IPS-18a (cell line): ENCODE results near the gene MXD4.

Experiments
- H3K27ac ChIP-seq: one replicate; pipeline ENCODE4 v1.5.1; 2013; ENCODE audit warnings: low read length
- H3K27me3 ChIP-seq: one replicate; pipeline ENCODE4 v1.6.1; 2013; ENCODE audit warnings: mild to moderate bottlenecking, low read length; ENCODE audit not compliant: control insufficient read depth, insufficient read depth
- H3K36me3 ChIP-seq: one replicate; pipeline ENCODE4 v1.6.1; 2013; ENCODE audit warnings: low read depth, low read length; ENCODE audit not compliant: control insufficient read depth
- H3K4me1 ChIP-seq: one replicate; pipeline ENCODE4 v1.6.1; 2013; ENCODE audit warnings: low read depth, low read length; ENCODE audit not compliant: control insufficient read depth
- H3K4me3 ChIP-seq: one replicate; pipeline ENCODE4 v1.5.1; 2013; ENCODE audit warnings: low read length
- H3K9ac ChIP-seq: one replicate; pipeline ENCODE4 v1.6.1; 2013; ENCODE audit warnings: mild to moderate bottlenecking, low read length, moderate library complexity
- H3K9me3 ChIP-seq: one replicate; pipeline ENCODE4 v1.6.1; 2013; ENCODE audit warnings: low read depth, low read length; ENCODE audit not compliant: control insufficient read depth

Gene MXD4

DNA sequence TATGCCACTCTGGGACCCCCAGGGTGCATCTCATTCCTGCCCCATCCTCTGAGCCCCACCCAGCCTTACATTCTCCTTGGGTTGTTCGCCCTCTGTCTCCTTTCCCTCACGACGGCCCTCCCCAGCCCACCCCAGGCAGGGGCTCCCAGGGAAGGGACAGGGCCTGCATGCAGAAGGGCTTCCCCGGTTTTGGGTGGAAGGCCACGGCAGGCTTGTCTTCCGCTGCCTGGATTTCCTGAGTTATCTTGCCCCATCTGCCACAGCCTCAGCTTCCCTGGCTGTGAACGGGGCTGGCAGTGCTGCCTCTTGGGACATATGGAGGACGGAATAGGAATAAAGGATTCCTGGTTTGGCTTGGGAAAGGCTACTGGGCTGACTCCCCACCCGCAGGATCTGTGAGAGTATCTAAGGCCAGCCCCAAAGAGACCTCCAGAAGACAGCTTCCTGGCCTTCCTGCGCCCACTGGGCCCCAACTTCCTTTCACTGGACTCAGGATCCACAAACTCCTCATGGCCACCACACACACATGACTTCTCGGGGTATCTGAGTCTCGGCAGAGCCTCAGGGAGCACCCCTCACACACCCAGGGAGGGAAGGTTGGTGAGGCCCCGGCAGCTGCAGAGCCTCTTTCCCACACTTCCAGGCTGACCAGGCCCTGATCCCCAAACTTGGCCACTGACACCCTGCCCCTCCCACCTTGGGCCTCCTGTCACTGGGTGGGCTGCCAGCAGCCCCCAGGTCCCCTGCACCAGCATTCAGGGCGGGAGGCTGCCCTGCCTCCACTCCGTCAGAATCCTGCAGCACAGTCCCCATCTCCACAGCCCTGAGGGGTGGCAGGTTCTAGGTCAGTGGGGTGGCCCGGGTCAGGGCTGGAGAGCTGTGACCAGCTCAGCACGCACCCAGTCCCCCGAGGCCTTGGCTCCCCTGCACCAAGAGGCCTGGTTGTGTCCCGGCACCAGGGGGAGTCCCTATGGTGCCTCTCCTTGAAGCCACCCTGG, 3.5 kb upstream of the MXD4 start:
- no peak overlapping the region for H3K4me3 ChIP-seq
- no peaks in the 10 kb centered on the region for H3K9me3 ChIP-seq
- H3K36me3 ChIP-seq: no peaks in the 10 kb centered on the region
- no peak overlapping the region for H3K9ac ChIP-seq
- peaks cover 12% of the 10 kb centered on the region for H3K4me1 ChIP-seq
- H3K27me3 ChIP-seq: no peaks in the 10 kb centered on the region
- no peak overlapping the region for H3K27ac ChIP-seq

DNA sequence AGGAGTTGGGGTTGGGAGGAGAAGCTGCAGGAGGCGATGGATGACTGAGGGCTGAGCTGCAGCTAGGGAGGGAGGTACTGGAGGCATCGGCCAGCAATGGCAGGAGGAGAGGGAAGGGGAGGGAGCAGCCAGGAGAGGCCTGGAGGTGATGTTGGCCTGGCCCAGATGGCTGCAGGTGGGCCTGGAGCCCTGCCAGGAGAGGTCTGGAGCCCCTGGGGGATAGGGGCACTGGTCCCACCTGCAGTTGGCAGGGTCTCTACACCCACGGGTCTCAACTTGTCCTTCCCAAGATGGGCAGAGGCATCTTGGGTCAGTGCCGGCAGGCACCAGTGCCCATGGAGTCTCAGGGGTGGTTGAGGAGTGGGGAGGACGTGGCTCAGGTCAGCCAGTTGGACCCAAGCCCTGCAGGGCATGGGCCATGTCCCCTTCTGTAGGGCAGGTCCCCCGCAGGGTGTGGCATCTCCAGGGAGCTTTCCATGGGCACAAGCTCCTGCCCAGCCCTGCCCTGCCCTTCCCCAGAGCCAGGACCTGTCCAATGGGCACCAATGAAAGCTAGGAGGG, 2.7 kb upstream of the MXD4 start:
- Histone ChIP-seq H3K27ac (no peak overlapping the region), H3K9me3 (no peaks in the 10 kb centered on the region), H3K36me3 (no peaks in the 10 kb centered on the region), H3K9ac (no peak overlapping the region), H3K4me3 (no peak overlapping the region), H3K4me1 (peaks cover 12% of the 10 kb centered on the region), H3K27me3 (no peaks in the 10 kb centered on the region)

DNA sequence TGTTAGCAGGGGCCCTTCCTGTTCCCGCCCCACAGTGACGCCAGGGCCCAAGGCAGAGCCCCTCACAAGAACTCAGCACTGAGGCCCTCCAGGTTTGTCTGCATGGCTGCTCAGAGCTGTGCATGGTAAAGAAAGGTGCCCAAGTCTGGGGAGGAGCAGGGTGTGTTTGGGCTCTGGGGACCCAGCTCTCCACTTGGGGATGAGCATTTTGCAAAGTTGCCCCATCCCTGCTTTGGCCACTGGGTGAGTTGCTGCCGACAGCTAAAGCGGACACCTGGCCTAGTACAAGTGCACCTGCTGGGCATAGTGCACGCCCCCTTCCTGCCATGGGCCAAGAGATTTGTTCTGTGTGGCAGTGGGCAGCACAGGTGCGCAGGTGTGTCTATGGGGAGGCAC, 2.0 kb upstream of the MXD4 start:
- no peaks in the 10 kb centered on the region for H3K9me3 ChIP-seq
- no peak overlapping the region for H3K4me3 ChIP-seq
- no peaks in the 10 kb centered on the region for H3K36me3 ChIP-seq
- H3K27me3 ChIP-seq: no peaks in the 10 kb centered on the region
- H3K4me1 ChIP-seq: peaks cover 7% of the 10 kb centered on the region
- no peak overlapping the region for H3K27ac ChIP-seq
- no peak overlapping the region for H3K9ac ChIP-seq

DNA sequence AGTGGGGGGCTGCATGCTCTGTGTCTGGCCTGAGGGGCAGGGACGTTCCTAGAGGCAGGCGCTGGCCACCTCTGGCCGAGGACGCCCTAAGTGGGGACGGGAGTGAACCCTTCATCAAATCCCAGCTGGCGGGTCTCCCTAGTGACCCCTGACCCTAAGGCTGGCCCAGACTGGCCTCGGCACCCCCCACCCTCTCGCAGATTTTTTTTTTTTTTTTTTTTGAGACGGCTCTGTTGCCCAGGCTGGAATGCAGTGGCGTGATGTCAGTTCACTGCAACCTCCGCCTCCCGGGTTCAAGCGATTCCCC, 988 bp upstream of the MXD4 start:
- peaks cover 7% of the 10 kb centered on the region for H3K4me1 ChIP-seq
- no peaks in the 10 kb centered on the region for H3K36me3 ChIP-seq
- no peaks in the 10 kb centered on the region for H3K27me3 ChIP-seq
- H3K27ac ChIP-seq: no peak overlapping the region
- H3K4me3 ChIP-seq: peak overlapping the region; percentile 52
- no peak overlapping the region for H3K9ac ChIP-seq
- H3K9me3 ChIP-seq: no peaks in the 10 kb centered on the region

DNA sequence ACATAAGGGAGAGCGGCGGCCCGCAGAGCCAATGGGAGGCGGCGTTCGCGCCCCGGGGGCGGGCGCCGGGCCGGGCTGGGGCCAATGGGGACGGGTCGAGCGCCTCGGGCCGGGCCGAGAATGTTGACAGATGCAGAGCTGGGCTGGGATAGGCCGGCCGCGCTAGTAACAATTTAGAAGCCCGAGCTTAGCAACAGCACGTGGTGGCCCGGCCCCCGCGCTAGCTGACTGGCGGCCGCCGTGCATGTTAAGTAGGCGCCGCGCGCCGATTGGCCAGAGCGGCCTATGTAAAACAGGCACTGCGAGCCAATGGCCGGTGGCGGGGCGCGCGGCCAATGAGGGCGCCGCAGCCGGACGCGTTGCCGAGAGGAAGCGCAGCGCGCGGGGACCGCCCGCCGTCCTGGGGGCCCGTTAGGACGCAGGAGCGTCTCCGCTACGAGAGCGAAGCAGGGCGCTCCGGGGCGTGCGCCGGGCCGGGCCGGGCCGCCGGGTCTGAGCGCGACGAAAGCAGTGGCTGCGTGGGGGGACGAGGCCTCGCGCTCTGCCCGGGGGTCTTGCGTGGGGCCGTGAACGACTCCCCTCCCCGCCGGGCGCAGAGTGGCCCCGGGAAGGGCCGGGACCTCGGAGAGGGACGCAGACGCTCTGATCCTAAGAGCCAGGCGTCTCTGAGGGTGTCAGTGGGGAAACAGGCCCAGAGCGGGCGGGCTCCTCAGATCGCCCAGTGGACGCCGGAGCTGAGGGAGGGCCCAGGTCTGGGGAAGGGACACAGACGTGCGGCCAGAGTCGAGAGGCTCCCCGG, 435 bp upstream of the MXD4 start:
- Histone ChIP-seq H3K9ac (no peak overlapping the region), H3K27me3 (no peaks in the 10 kb centered on the region), H3K27ac (no peak overlapping the region), H3K9me3 (no peaks in the 10 kb centered on the region), H3K36me3 (no peaks in the 10 kb centered on the region), H3K4me3 (peak overlapping the region; percentile 52), H3K4me1 (peaks cover 7% of the 10 kb centered on the region)

DNA sequence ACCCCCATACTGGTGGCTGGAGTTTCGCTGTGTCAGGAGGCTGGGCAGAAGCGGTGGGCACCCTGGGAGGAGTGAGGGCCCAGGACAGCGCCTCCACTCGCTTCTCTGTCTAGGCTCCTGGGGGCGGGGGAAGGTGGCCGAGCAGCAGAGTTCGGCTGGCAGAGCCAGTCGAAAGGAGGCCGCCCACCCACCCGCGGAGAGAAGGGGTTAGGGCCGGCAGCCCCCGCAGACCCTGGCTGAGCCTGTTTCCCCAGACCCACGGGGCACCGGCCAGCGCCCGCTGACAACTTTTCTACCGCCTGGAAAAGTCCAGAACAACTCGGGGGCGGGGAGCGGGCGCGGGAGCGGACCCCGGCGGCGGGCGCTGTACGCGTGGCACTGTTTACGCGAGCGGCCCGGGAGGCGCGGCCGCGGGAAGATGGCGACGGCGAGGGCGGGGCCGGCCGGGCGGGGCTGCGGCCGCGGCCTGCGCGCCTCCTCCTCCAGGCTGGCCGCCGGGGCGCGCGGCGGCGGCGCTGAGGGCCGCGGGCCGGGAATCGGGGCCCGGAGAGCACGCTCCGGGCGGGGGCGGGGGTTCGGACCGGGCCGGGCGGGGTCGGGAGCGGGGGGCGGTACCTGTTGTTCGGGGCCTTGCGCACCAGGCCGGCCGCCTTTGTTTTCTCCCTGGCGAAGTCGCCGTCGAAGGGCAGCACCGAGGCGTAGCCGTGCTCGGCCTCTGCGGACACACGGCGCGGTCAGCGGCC, 628 bp downstream of the MXD4 start:
- no peaks in the 10 kb centered on the region for H3K27me3 ChIP-seq
- H3K27ac ChIP-seq: no peak overlapping the region
- no peaks in the 10 kb centered on the region for H3K9me3 ChIP-seq
- peak overlapping the region; percentile 65 for H3K4me3 ChIP-seq
- peak overlapping the region; percentile 17 for H3K9ac ChIP-seq
- H3K4me1 ChIP-seq: peaks cover 7% of the 10 kb centered on the region
- H3K36me3 ChIP-seq: no peaks in the 10 kb centered on the region

DNA sequence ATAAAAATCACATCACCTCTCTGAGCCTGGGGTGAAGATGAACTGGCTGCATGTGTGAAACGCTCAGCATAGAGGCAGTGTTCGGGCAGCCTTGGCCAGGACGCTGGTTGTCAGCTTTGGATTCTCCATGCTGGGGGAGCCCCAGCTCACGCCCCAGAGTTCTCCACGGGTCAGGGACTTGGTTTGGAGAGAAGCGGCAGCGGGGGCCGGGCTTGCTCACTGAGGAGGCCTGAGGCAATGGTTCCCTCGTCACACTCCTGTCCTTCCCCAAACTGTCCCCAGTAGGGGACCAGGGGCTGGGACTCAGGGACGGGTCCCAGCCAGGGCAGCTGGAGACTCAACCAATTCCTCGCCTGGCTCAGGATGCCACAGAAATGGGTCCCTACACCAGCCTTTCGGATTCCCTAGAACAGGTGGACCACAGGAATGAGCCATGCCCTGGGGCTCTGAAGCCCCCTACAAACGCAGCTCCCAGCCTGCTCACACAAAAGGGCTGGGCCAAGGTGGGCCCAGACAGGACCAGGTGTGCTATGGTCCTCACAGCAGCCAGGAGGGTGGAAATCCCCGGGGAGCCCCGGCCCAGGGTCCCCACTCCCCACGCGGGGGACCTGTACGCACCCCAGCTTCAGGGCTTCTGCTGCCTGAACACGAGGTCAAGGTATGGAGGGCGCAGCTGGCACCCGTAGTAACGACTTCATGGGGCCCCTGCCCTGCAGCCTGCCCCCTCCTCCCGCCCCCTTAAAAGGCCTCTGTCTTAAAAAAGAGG, 1.4 kb downstream of the MXD4 start:
- Histone ChIP-seq H3K36me3 (no peaks in the 10 kb centered on the region), H3K9ac (peak overlapping the region; percentile 17), H3K9me3 (no peaks in the 10 kb centered on the region), H3K4me3 (peak overlapping the region; percentile 65), H3K27me3 (no peaks in the 10 kb centered on the region), H3K27ac (no peak overlapping the region), H3K4me1 (peaks cover 7% of the 10 kb centered on the region)

DNA sequence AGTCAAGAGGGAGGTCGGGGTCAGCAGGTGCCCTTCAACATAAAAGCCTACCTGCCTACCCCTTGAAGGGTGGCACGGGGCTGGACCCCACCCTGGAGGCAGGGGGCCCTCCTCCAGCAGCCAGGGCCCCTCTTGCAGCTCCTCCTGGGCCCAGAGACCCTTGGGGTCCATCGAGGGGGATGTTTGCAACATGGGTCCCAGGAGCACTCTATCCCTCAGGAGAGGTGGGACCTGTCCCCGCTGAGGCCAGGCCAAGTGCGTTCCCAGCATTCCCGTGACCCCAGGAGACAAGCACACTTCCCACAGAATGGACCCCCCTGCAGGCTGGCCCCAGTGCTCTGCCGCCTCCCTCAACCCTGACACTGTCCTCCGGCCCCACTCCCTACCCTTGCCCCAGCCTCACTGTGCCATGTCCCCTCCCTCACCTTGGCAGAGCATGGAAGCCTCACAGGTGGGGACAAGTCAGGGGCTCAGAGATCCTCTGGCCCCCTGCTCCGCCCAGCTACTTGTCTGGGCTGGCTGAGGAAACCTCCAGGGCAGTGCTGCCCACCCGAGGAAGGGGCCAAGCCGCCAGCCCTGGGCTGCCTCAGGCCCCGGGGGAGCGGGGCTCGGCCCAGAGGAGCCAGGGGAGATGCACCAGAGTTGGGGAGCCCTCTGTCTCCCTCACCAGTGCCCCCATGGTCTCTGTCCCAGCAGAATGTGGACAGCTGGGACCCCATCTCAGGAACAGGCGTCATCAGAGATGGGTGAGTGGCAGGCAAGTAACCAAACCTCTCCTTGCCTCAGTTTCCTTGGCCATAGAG, 2.2 kb downstream of the MXD4 start:
- H3K4me3 ChIP-seq: no peak overlapping the region
- H3K9ac ChIP-seq: no peak overlapping the region
- no peaks in the 10 kb centered on the region for H3K9me3 ChIP-seq
- H3K27me3 ChIP-seq: no peaks in the 10 kb centered on the region
- no peaks in the 10 kb centered on the region for H3K36me3 ChIP-seq
- H3K27ac ChIP-seq: no peak overlapping the region
- peaks cover 7% of the 10 kb centered on the region for H3K4me1 ChIP-seq

DNA sequence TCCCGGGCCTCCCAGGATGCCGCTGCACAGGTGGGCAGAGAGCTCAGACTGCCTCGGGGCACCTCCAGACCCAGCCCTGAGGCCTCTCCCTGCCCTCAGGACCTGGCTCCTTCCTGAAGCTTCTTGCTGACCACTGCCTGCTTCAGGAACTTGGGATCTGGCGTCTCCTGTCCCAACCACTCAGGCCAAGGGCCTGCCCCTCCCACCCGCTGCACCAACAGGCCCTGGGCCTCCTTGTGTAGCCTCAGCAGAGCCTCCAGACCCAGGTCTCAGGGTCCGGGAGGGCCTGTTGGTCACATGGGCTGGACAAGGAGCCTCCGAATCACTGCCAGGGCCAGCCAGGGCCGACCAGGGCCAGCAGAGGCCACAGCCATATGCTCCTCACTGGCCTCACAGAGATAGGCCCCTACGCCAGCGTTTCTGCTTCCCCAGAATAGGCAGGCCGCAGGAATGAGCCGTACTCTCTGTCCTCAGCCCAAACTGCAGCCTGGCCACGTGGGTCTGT, 2.8 kb downstream of the MXD4 start:
- Histone ChIP-seq H3K4me1 (peaks cover 3% of the 10 kb centered on the region), H3K9me3 (no peaks in the 10 kb centered on the region), H3K27me3 (no peaks in the 10 kb centered on the region), H3K4me3 (no peak overlapping the region), H3K36me3 (no peaks in the 10 kb centered on the region), H3K9ac (no peak overlapping the region), H3K27ac (no peak overlapping the region)
